Activated naive CD4-positive, alpha-beta T cell treated with anti-CD3 and anti-CD28 coated beads, Interleukin-2, amount 10 ng/mL, durations not matched to agents 7 days and 5 days (primary cell): ENCODE measurements around the gene EXOC2.
"Not testable (repeated sequence)": the region's sequence is repeated elsewhere in the genome, so short reads cannot be mapped to it uniquely, and the experiment has no call there.

Source experiments
- CTCF ChIA-PET: fragments of 350-600 bp; sonication (Branson Sonifier 250); formaldehyde crosslinking; loops from one replicate; lab custom pipeline; 2021; ENCODE audit warnings: antibody characterized with exemption; lab: Charles Lee
- DNase-seq: peaks from one replicate; pipeline ENCODE4 v3.0.0-alpha.2; 2020
- H3K27ac Mint-ChIP-seq: one replicate; pipeline ENCODE4 v1.8.0; 2021; ENCODE audit warnings: mild to moderate bottlenecking, moderate library complexity, mixed read lengths
- H3K27me3 Mint-ChIP-seq: one replicate; pipeline ENCODE4 v1.8.0; 2021; ENCODE audit warnings: mild to moderate bottlenecking, mixed read lengths
- H3K36me3 Mint-ChIP-seq: one replicate; pipeline ENCODE4 v1.8.0; 2021; ENCODE audit warnings: mixed read lengths
- H3K4me1 Mint-ChIP-seq: one replicate; pipeline ENCODE4 v1.8.0; 2021; ENCODE audit warnings: mixed read lengths
- H3K4me3 Mint-ChIP-seq: one replicate; pipeline ENCODE4 v1.8.0; 2021; ENCODE audit warnings: mild to moderate bottlenecking, moderate library complexity, mixed read lengths
- H3K9me3 Mint-ChIP-seq: one replicate; pipeline ENCODE4 v1.8.0; 2021; ENCODE audit warnings: mixed read lengths

The EXOC2 gene

GRCh38 chr6:621931-622330 lies 71.0 kb downstream of the EXOC2 start:
- no peak for DNase-seq
- Mint-ChIP-seq H3K36me3 (peaks cover 22% of the 10 kb centered on the region), H3K9me3 (no peaks in the 10 kb centered on the region), H3K4me3 (no peak overlapping the region), H3K27ac (no peak overlapping the region), H3K4me1 (peaks cover under 1% of the 10 kb centered on the region), H3K27me3 (no peaks in the 10 kb centered on the region)
- CTCF ChIA-PET: interaction anchor here (1.0 kb wide), 1 partner anchor 100 kb away, joined by 3 read pairs; no protein-coding TSS in a partner anchor

- CTCF ChIA-PET: no interaction called here
- Mint-ChIP-seq H3K36me3 (peaks cover 23% of the 10 kb centered on the region), H3K27me3 (no peaks in the 10 kb centered on the region), H3K9me3 (no peaks in the 10 kb centered on the region), H3K27ac (no peak overlapping the region), H3K4me3 (no peak overlapping the region), H3K4me1 (no peaks in the 10 kb centered on the region)
- DNase-seq: no peak
Observed at GRCh38 chr6:620950-621349, 72.0 kb downstream of the EXOC2 start.

GRCh38 chr6:620166-620565 lies 72.8 kb downstream of the EXOC2 start:
- H3K27ac Mint-ChIP-seq: no peak overlapping the region
- CTCF ChIA-PET: no interaction called here
- no peaks in the 10 kb centered on the region for H3K4me1 Mint-ChIP-seq
- H3K9me3 Mint-ChIP-seq: no peaks in the 10 kb centered on the region
- no peaks in the 10 kb centered on the region for H3K27me3 Mint-ChIP-seq
- H3K4me3 Mint-ChIP-seq: no peak overlapping the region
- H3K36me3 Mint-ChIP-seq: peaks cover 30% of the 10 kb centered on the region
- DNase-seq: no peak

DNA sequence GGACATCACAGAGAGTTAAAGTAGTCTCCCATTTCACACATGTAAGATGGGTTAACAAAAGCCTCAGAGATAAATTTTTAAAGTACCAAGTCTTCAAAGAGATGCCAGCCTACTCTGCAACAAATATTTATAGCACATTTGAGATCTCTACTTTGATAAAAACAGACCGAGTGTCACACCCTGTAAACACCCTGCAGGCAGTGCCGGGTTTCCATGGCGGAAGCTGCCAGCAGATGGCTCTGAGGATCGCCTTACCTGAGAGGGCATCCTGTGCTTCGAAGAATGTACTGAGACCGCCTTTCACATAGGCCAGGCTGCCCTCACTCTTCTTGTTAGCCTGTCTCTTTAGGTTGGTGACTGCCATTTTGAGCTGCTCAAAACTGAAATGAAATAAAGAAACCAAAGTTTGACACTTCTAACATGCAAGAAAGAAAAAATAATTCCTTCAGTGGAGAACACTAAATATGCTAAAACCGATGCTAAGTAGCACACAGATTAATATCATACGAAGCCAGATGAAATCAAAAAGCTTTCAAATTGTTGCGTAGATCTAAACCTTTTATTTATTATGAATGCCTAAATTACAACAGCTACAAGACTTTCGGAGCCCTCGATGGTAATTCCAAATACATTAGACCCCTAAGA lies 75.4 kb downstream of the EXOC2 start:
- no peak for DNase-seq

GRCh38 chr6:613981-614380 lies 79.0 kb downstream of the EXOC2 start:
- Mint-ChIP-seq H3K27ac (no peak overlapping the region), H3K4me3 (no peak overlapping the region), H3K27me3 (no peaks in the 10 kb centered on the region), H3K36me3 (peaks cover 38% of the 10 kb centered on the region), H3K4me1 (peaks cover 5% of the 10 kb centered on the region), H3K9me3 (no peaks in the 10 kb centered on the region)
- no peak for DNase-seq
- CTCF ChIA-PET: interaction anchor here (0.7 to 0.8 kb wide), 2 partner anchors 56 to 88 kb away, joined by 3 to 4 read pairs; no protein-coding TSS in a partner anchor

More for the DNA sequence above, 75.4 kb downstream of the EXOC2 start:
- H3K27ac Mint-ChIP-seq: no peak overlapping the region
- no peaks in the 10 kb centered on the region for H3K4me1 Mint-ChIP-seq
- H3K27me3 Mint-ChIP-seq: no peaks in the 10 kb centered on the region
- CTCF ChIA-PET: interaction anchor here (1.7 kb wide), 1 partner anchor 25 kb away, joined by 5 read pairs; no protein-coding TSS in a partner anchor
- no peak overlapping the region for H3K4me3 Mint-ChIP-seq
- no peaks in the 10 kb centered on the region for H3K9me3 Mint-ChIP-seq
- H3K36me3 Mint-ChIP-seq: peaks cover 30% of the 10 kb centered on the region

DNA sequence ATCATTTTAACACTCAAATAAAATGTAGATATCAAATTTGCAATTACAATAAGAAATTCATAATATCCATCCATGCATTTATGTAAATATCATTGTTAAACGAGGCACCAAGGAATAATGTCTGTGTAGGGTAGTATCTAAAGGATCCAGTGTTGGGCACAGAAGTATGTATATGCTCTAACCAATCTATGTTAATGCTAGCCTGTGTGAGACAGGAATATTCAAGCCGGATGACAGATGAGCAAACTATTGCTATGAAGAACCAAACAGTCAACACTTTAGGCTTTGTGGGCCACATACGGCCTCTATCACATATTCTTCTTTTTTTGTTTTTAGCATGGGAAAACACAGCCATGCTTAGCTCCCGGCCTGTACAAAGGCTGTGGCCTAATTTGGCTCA lies 81.0 kb downstream of the EXOC2 start:
- H3K9me3 Mint-ChIP-seq: no peaks in the 10 kb centered on the region
- no peak for DNase-seq
- H3K27ac Mint-ChIP-seq: no peak overlapping the region
- peaks cover 5% of the 10 kb centered on the region for H3K4me1 Mint-ChIP-seq
- H3K36me3 Mint-ChIP-seq: peaks cover 40% of the 10 kb centered on the region
- no peaks in the 10 kb centered on the region for H3K27me3 Mint-ChIP-seq
- no peak overlapping the region for H3K4me3 Mint-ChIP-seq
- CTCF ChIA-PET: no interaction called here

DNA sequence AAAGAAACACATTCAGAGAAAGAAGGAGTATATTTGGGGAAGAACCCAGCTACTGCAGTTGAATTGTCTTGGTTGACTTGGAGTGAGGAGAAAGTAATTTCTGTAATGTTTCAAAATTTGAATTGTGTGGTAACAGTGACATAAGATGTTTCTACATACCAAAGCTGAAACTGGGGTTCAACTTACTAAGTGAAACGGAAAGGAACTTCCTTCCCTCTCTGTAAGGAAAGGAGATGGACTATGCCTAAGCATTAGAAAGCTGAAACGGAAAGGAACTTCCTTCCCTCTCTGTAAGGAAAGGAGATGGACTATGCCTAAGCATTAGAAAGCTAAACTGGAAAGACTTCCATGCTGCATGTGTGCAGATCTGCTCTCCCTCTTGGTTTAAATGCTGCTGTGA lies 82.1 kb downstream of the EXOC2 start:
- CTCF ChIA-PET: no interaction called here
- peaks cover 46% of the 10 kb centered on the region for H3K36me3 Mint-ChIP-seq
- DNase-seq: no peak
- peak overlapping the region; percentile 9 for H3K27ac Mint-ChIP-seq
- H3K27me3 Mint-ChIP-seq: no peaks in the 10 kb centered on the region
- H3K9me3 Mint-ChIP-seq: no peaks in the 10 kb centered on the region
- peaks cover 5% of the 10 kb centered on the region for H3K4me1 Mint-ChIP-seq
- H3K4me3 Mint-ChIP-seq: no peak overlapping the region

DNA sequence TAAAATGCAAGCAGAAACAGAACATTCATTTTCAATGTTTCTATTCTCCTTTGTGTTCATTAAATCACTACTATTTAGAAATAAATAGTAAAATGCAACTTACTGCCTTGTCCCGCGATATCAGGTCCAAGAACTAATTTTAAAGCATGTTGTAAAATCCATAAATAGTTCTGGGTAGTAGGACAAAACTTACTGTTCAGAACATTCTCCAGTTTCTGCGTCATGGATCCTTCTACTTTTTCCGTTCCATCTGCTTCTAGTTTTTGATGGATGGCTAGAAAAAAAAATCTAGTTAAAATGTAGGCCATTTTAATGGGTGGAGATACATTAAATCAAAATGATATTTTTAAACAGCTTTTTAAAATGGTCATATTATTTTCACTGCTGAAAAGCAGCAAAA lies 83.0 kb downstream of the EXOC2 start:
- H3K27ac Mint-ChIP-seq: no peak overlapping the region
- peaks cover 5% of the 10 kb centered on the region for H3K4me1 Mint-ChIP-seq
- no peak overlapping the region for H3K4me3 Mint-ChIP-seq
- DNase-seq: no peak
- H3K36me3 Mint-ChIP-seq: peaks cover 41% of the 10 kb centered on the region
- CTCF ChIA-PET: no interaction called here
- no peaks in the 10 kb centered on the region for H3K27me3 Mint-ChIP-seq
- no peaks in the 10 kb centered on the region for H3K9me3 Mint-ChIP-seq

- no peaks in the 10 kb centered on the region for H3K9me3 Mint-ChIP-seq
- H3K36me3 Mint-ChIP-seq: peaks cover 34% of the 10 kb centered on the region
- CTCF ChIA-PET: no interaction called here
Observed at GRCh38 chr6:606829-607379, 86.0 kb downstream of the EXOC2 start.

DNA sequence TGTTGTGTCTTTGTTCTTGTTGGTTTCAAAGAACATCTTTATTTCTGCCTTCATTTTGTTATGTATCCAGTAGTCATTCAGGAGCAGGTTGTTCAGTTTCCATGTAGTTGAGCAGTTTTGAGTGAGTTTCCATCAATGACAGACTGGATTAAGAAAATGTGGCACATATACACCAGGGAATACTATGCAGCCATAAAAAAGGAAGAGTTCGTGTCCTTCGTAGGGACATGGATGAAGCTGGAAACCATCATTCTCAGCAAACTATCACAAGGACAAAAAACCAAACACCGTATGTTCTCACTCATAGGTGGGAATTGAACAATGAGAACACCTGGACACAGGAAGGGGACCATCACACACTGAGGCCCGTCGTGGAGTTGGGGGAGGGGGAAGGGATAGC lies 87.0 kb downstream of the EXOC2 start:
- DNase-seq, H3K27me3 Mint-ChIP-seq, H3K4me3 Mint-ChIP-seq, H3K4me1 Mint-ChIP-seq, H3K9me3 Mint-ChIP-seq, CTCF ChIA-PET, H3K27ac Mint-ChIP-seq: not testable (repeated sequence)
- peaks cover 34% of the 10 kb centered on the region for H3K36me3 Mint-ChIP-seq

More at GRCh38 chr6:606829-607379, 86.0 kb downstream of the EXOC2 start:
- H3K4me1 Mint-ChIP-seq: peaks cover 5% of the 10 kb centered on the region
- H3K27ac Mint-ChIP-seq: no peak overlapping the region
- no peaks in the 10 kb centered on the region for H3K27me3 Mint-ChIP-seq
- H3K4me3 Mint-ChIP-seq: no peak overlapping the region
- DNase-seq: no peak

DNA sequence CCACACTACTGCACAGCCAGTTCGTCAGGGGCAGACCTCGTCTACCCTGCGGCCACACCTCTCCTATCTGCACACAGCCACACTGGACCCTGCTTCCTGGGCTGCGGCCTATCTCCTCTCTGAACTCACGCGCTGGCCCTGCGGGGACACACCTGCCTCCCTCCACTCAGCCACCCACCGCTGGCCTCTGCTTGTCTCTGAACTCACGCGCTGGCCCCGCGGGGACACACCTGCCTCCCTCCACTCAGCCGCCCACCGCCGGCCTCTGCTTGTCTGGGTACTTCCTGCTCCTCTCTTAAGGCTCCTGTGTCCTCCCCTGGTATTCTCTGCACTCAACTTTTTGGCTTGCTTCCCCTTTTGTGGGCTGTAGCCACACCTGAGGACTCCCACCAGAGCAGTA lies 88.4 kb downstream of the EXOC2 start:
- Mint-ChIP-seq H3K9me3 (no peaks in the 10 kb centered on the region), H3K4me1 (no peaks in the 10 kb centered on the region), H3K27me3 (no peaks in the 10 kb centered on the region), H3K36me3 (peaks cover 29% of the 10 kb centered on the region), H3K27ac (no peak overlapping the region), H3K4me3 (no peak overlapping the region)
- CTCF ChIA-PET: no interaction called here
- DNase-seq: no peak

DNA sequence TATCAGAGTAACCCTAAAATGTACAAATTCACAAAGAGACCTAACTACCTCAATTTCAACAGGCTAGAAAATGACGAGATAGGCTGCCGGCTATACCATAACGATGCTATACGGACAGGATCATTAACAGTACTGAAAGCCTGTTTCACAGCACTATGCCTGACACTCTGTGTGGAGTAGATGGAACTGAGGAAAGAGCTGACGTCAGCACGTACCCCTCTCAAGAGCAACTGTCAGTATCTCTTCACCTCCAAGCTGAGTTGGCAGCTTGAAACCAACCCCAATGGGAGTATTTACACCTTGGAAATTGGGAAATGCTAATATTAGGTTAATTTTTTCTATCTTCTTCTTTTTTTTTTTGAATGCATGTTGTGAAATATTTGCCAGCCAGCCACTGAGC lies 89.7 kb downstream of the EXOC2 start:
- H3K27ac Mint-ChIP-seq: no peak overlapping the region
- peaks cover 27% of the 10 kb centered on the region for H3K36me3 Mint-ChIP-seq
- CTCF ChIA-PET: no interaction called here
- no peaks in the 10 kb centered on the region for H3K4me1 Mint-ChIP-seq
- no peak overlapping the region for H3K4me3 Mint-ChIP-seq
- no peaks in the 10 kb centered on the region for H3K27me3 Mint-ChIP-seq
- H3K9me3 Mint-ChIP-seq: no peaks in the 10 kb centered on the region
- DNase-seq: no peak

GRCh38 chr6:599576-600448 lies 93.1 kb downstream of the EXOC2 start:
- CTCF ChIA-PET: no interaction called here
- Mint-ChIP-seq H3K36me3 (peaks cover 20% of the 10 kb centered on the region), H3K27me3 (no peaks in the 10 kb centered on the region), H3K4me3 (no peak overlapping the region), H3K4me1 (no peaks in the 10 kb centered on the region), H3K27ac (no peak overlapping the region), H3K9me3 (no peaks in the 10 kb centered on the region)
- no peak for DNase-seq

- Mint-ChIP-seq H3K27ac (no peak overlapping the region), H3K4me1 (peaks cover 13% of the 10 kb centered on the region), H3K36me3 (peaks cover 41% of the 10 kb centered on the region), H3K4me3 (no peak overlapping the region), H3K27me3 (no peaks in the 10 kb centered on the region), H3K9me3 (no peaks in the 10 kb centered on the region)
- CTCF ChIA-PET: interaction anchor here (0.8 to 5.4 kb wide), 18 partner anchors 10 to 803 kb away, joined by 3 to 30 read pairs (median 6); partner anchors contain the start of gene IRF4
- DNase-seq: no peak
Observed at GRCh38 chr6:593907-594212, 99.1 kb downstream of the EXOC2 start.
